ENCODE results near the gene APOL1.

DNA sequence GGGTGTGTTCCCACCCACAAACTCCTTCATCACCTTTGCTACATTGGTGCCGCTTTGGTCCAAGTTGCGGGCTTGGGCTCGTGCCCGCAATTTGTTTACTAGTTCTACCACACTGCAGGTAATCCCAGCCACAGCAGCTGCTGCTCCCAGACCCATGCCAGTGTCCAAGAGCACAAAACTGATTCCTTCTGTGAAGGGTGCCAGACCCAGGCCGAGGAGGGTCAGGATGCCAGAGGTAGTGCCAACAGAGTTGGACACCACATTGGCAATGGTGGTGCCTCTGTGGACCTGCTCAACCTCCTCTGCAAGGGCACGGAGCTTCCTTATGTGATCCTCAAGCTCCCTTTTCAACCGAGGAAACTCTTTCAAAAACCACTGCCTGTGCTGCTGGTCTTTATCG is 25.1 kb upstream of the APOL1 start:
- TF ChIP-seq, protein P1, sequence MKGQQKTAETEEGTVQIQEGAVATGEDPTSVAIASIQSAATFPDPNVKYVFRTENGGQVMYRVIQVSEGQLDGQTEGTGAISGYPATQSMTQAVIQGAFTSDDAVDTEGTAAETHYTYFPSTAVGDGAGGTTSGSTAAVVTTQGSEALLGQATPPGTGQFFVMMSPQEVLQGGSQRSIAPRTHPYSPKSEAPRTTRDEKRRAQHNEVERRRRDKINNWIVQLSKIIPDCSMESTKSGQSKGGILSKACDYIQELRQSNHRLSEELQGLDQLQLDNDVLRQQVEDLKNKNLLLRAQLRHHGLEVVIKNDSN (CRISPR knock-in tag; IDR thresholded peaks at IDR 0.05): no peak
- TF ChIP-seq, protein P2, sequence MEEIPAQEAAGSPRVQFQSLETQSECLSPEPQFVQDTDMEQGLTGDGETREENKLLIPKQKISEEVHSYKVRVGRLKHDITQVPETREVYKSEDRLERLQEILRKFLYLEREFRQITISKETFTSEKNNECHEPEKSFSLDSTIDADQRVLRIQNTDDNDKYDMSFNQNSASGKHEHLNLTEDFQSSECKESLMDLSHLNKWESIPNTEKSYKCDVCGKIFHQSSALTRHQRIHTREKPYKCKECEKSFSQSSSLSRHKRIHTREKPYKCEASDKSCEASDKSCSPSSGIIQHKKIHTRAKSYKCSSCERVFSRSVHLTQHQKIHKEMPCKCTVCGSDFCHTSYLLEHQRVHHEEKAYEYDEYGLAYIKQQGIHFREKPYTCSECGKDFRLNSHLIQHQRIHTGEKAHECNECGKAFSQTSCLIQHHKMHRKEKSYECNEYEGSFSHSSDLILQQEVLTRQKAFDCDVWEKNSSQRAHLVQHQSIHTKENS (CRISPR knock-in tag; IDR thresholded peaks at IDR 0.05): no peak
- TF ChIP-seq, protein P3, sequence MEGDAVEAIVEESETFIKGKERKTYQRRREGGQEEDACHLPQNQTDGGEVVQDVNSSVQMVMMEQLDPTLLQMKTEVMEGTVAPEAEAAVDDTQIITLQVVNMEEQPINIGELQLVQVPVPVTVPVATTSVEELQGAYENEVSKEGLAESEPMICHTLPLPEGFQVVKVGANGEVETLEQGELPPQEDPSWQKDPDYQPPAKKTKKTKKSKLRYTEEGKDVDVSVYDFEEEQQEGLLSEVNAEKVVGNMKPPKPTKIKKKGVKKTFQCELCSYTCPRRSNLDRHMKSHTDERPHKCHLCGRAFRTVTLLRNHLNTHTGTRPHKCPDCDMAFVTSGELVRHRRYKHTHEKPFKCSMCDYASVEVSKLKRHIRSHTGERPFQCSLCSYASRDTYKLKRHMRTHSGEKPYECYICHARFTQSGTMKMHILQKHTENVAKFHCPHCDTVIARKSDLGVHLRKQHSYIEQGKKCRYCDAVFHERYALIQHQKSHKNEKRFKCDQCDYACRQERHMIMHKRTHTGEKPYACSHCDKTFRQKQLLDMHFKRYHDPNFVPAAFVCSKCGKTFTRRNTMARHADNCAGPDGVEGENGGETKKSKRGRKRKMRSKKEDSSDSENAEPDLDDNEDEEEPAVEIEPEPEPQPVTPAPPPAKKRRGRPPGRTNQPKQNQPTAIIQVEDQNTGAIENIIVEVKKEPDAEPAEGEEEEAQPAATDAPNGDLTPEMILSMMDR (IDR thresholded peaks at IDR 0.05 in 2 of 3, conservative IDR thresholded peaks at IDR 0.05 in 1 of 3; ENCODE audit: insufficient read depth in 2 of 3, low read depth in 1 of 3, low read length in 3 of 3): no peak
- TF ChIP-seq, protein P4, sequence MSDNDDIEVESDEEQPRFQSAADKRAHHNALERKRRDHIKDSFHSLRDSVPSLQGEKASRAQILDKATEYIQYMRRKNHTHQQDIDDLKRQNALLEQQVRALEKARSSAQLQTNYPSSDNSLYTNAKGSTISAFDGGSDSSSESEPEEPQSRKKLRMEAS (CRISPR knock-in tag; IDR thresholded peaks at IDR 0.05): no peak
- no peak for TF ChIP-seq PRMT5 (CRISPR knock-in tag; IDR thresholded peaks at IDR 0.05)
- no peak for TF ChIP-seq SIN3A (IDR thresholded peaks at IDR 0.05; ENCODE audit: borderline replicate concordance in 2 of 2, control insufficient read depth in 1 of 2, low read depth in 2 of 2, low read length in 2 of 2)
- no peak for TF ChIP-seq SP2 (IDR thresholded peaks at IDR 0.05; ENCODE audit: extremely low read depth, low read depth, low read length, poor library complexity, severe bottlenecking)
- TF ChIP-seq WHSC1 (IDR thresholded peaks at IDR 0.05; ENCODE audit: low read length): no peak
- TF ChIP-seq THRAP3 (IDR thresholded peaks at IDR 0.05; ENCODE audit: borderline replicate concordance): no peak

Data from K562 (cell line).